Measurements from ENCODE around the gene HDGF.
A peak's percentile ranks its signal among the peaks of the same experiment; 100 is the strongest.

Gene HDGF

GRCh38 chr1:156777573-156777972 is 26.1 kb upstream of the HDGF start:
- peaks cover 15% of the 10 kb centered on the region for H3K4me1 ChIP-seq (ENCODE audit: insufficient read depth, low read length)
- no peak overlapping the region for H3K27ac ChIP-seq (ENCODE audit: low read depth, low read length)
- no peak overlapping the region for H3K4me3 ChIP-seq (ENCODE audit: low read depth in 1 of 2, low read length in 2 of 2)

GRCh38 chr1:156776942-156777341 is 25.5 kb upstream of the HDGF start:
- Histone ChIP-seq H3K27ac (ENCODE audit: low read depth, low read length) (no peak overlapping the region), H3K36me3 (ENCODE audit: insufficient read depth, low read length) (no peaks in the 10 kb centered on the region), H3K9ac (ENCODE audit: low read length) (no peak overlapping the region), H3K27me3 (ENCODE audit: control insufficient read depth in 1 of 2, insufficient read depth in 2 of 2, low read length in 2 of 2) (no peaks in the 10 kb centered on the region), H3K4me1 (ENCODE audit: insufficient read depth, low read length) (peaks cover 19% of the 10 kb centered on the region), H3K4me3 (ENCODE audit: low read depth in 1 of 2, low read length in 2 of 2) (no peak overlapping the region), H3K9me3 (ENCODE audit: low read length) (no peaks in the 10 kb centered on the region)

More at GRCh38 chr1:156777573-156777972, 26.1 kb upstream of the HDGF start:
- no peaks in the 10 kb centered on the region for H3K9me3 ChIP-seq (ENCODE audit: low read length)
- H3K9ac ChIP-seq (ENCODE audit: low read length), result no peak overlapping the region
- no peaks in the 10 kb centered on the region for H3K27me3 ChIP-seq (ENCODE audit: control insufficient read depth in 1 of 2, insufficient read depth in 2 of 2, low read length in 2 of 2)
- peaks cover 5% of the 10 kb centered on the region for H3K36me3 ChIP-seq (ENCODE audit: insufficient read depth, low read length)

GRCh38 chr1:156775799-156776198 is 24.3 kb upstream of the HDGF start:
- Histone ChIP-seq H3K27ac (ENCODE audit: low read depth, low read length) (no peak overlapping the region), H3K4me1 (ENCODE audit: insufficient read depth, low read length) (peaks cover 25% of the 10 kb centered on the region), H3K36me3 (ENCODE audit: insufficient read depth, low read length) (peaks cover 7% of the 10 kb centered on the region), H3K4me3 (ENCODE audit: low read depth in 1 of 2, low read length in 2 of 2) (no peak overlapping the region), H3K9ac (ENCODE audit: low read length) (no peak overlapping the region), H3K27me3 (ENCODE audit: control insufficient read depth in 1 of 2, insufficient read depth in 2 of 2, low read length in 2 of 2) (no peaks in the 10 kb centered on the region), H3K9me3 (ENCODE audit: low read length) (no peaks in the 10 kb centered on the region)

- Histone ChIP-seq H3K27ac (ENCODE audit: low read depth, low read length) (no peak overlapping the region), H3K9ac (ENCODE audit: low read length) (no peak overlapping the region), H3K4me1 (ENCODE audit: insufficient read depth, low read length) (peaks cover 42% of the 10 kb centered on the region)
These were observed 22.1 kb upstream of the HDGF start for GRCh38 chr1:156773607-156774006.

GRCh38 chr1:156772728-156773497 is 21.4 kb upstream of the HDGF start:
- no peaks in the 10 kb centered on the region for H3K9me3 ChIP-seq (ENCODE audit: low read length)
- H3K27ac ChIP-seq (ENCODE audit: low read depth, low read length), result no peak overlapping the region
- no peak overlapping the region for H3K4me3 ChIP-seq (ENCODE audit: low read depth in 1 of 2, low read length in 2 of 2)
- peaks cover 46% of the 10 kb centered on the region for H3K4me1 ChIP-seq (ENCODE audit: insufficient read depth, low read length)
- H3K36me3 ChIP-seq (ENCODE audit: insufficient read depth, low read length), result peaks cover 10% of the 10 kb centered on the region
- no peaks in the 10 kb centered on the region for H3K27me3 ChIP-seq (ENCODE audit: control insufficient read depth in 1 of 2, insufficient read depth in 2 of 2, low read length in 2 of 2)
- H3K9ac ChIP-seq (ENCODE audit: low read length), result peak overlapping the region; percentile 5

More at GRCh38 chr1:156773607-156774006, 22.1 kb upstream of the HDGF start:
- Histone ChIP-seq H3K36me3 (ENCODE audit: insufficient read depth, low read length) (peaks cover 10% of the 10 kb centered on the region), H3K4me3 (ENCODE audit: low read depth in 1 of 2, low read length in 2 of 2) (no peak overlapping the region), H3K27me3 (ENCODE audit: control insufficient read depth in 1 of 2, insufficient read depth in 2 of 2, low read length in 2 of 2) (no peaks in the 10 kb centered on the region), H3K9me3 (ENCODE audit: low read length) (no peaks in the 10 kb centered on the region)

- Histone ChIP-seq H3K27me3 (ENCODE audit: control insufficient read depth in 1 of 2, insufficient read depth in 2 of 2, low read length in 2 of 2) (no peaks in the 10 kb centered on the region), H3K36me3 (ENCODE audit: insufficient read depth, low read length) (peaks cover 10% of the 10 kb centered on the region), H3K27ac (ENCODE audit: low read depth, low read length) (no peak overlapping the region), H3K4me1 (ENCODE audit: insufficient read depth, low read length) (peaks cover 41% of the 10 kb centered on the region), H3K4me3 (ENCODE audit: low read depth in 1 of 2, low read length in 2 of 2) (no peak overlapping the region), H3K9ac (ENCODE audit: low read length) (no peak overlapping the region), H3K9me3 (ENCODE audit: low read length) (no peaks in the 10 kb centered on the region)
These were observed 20.7 kb upstream of the HDGF start for GRCh38 chr1:156772222-156772621.

GRCh38 chr1:156768610-156769295 is 17.3 kb upstream of the HDGF start:
- H3K9ac ChIP-seq (ENCODE audit: low read length), result peak overlapping the region; percentile 95
- no peaks in the 10 kb centered on the region for H3K27me3 ChIP-seq (ENCODE audit: control insufficient read depth in 1 of 2, insufficient read depth in 2 of 2, low read length in 2 of 2)
- peaks cover 50% of the 10 kb centered on the region for H3K4me1 ChIP-seq (ENCODE audit: insufficient read depth, low read length)
- peak overlapping the region; percentile 75 to 96 for H3K4me3 ChIP-seq (ENCODE audit: low read depth in 1 of 2, low read length in 2 of 2)
- no peaks in the 10 kb centered on the region for H3K9me3 ChIP-seq (ENCODE audit: low read length)
- peaks cover 10% of the 10 kb centered on the region for H3K36me3 ChIP-seq (ENCODE audit: insufficient read depth, low read length)
- no peak overlapping the region for H3K27ac ChIP-seq (ENCODE audit: low read depth, low read length)

- Histone ChIP-seq H3K36me3 (ENCODE audit: insufficient read depth, low read length) (peaks cover 10% of the 10 kb centered on the region), H3K9me3 (ENCODE audit: low read length) (no peaks in the 10 kb centered on the region), H3K27ac (ENCODE audit: low read depth, low read length) (peak overlapping the region; percentile 62), H3K27me3 (ENCODE audit: control insufficient read depth in 1 of 2, insufficient read depth in 2 of 2, low read length in 2 of 2) (no peaks in the 10 kb centered on the region), H3K4me1 (ENCODE audit: insufficient read depth, low read length) (peaks cover 46% of the 10 kb centered on the region), H3K9ac (ENCODE audit: low read length) (peak overlapping the region; percentile 95), H3K4me3 (ENCODE audit: low read depth in 1 of 2, low read length in 2 of 2) (peak overlapping the region; percentile 75 to 96)
These were observed 16.6 kb upstream of the HDGF start for GRCh38 chr1:156767879-156768604.

- peak within 1 kb of the TSS; percentile 79 for H3K27ac ChIP-seq (ENCODE audit: low read depth, low read length)
- peak within 1 kb of the TSS; percentile 95 for H3K9ac ChIP-seq (ENCODE audit: low read length)
- peaks cover 38% of the 10 kb centered on the region for H3K4me1 ChIP-seq (ENCODE audit: insufficient read depth, low read length)
- no peaks in the 10 kb centered on the region for H3K9me3 ChIP-seq (ENCODE audit: low read length)
- H3K36me3 ChIP-seq (ENCODE audit: insufficient read depth, low read length), result peaks cover 10% of the 10 kb centered on the region
- H3K4me3 ChIP-seq (ENCODE audit: low read depth in 1 of 2, low read length in 2 of 2), result peak within 1 kb of the TSS; percentile 75 to 96
- no peaks in the 10 kb centered on the region for H3K27me3 ChIP-seq (ENCODE audit: control insufficient read depth in 1 of 2, insufficient read depth in 2 of 2, low read length in 2 of 2)
These were observed 15.8 kb upstream of the HDGF start, which contains the start of gene PRCC for GRCh38 chr1:156767101-156767878. TSS of gene PRCC (plus strand) at chr1:156767535. CDS start at chr1:156767772, 237 bp downstream.

GRCh38 chr1:156766298-156767100 is 15.0 kb upstream of the HDGF start:
- H3K27ac ChIP-seq (ENCODE audit: low read depth, low read length), result peak overlapping the region; percentile 79
- H3K9me3 ChIP-seq (ENCODE audit: low read length), result no peaks in the 10 kb centered on the region
- H3K4me3 ChIP-seq (ENCODE audit: low read depth in 1 of 2, low read length in 2 of 2), result peak overlapping the region; percentile 65 to 78
- H3K27me3 ChIP-seq (ENCODE audit: control insufficient read depth in 1 of 2, insufficient read depth in 2 of 2, low read length in 2 of 2), result no peaks in the 10 kb centered on the region
- H3K4me1 ChIP-seq (ENCODE audit: insufficient read depth, low read length), result peaks cover 37% of the 10 kb centered on the region
- peak overlapping the region; percentile 71 for H3K9ac ChIP-seq (ENCODE audit: low read length)
- peaks cover 10% of the 10 kb centered on the region for H3K36me3 ChIP-seq (ENCODE audit: insufficient read depth, low read length)
